Measurements from ENCODE around the gene HDAC3.

HDAC3 gene

DNA sequence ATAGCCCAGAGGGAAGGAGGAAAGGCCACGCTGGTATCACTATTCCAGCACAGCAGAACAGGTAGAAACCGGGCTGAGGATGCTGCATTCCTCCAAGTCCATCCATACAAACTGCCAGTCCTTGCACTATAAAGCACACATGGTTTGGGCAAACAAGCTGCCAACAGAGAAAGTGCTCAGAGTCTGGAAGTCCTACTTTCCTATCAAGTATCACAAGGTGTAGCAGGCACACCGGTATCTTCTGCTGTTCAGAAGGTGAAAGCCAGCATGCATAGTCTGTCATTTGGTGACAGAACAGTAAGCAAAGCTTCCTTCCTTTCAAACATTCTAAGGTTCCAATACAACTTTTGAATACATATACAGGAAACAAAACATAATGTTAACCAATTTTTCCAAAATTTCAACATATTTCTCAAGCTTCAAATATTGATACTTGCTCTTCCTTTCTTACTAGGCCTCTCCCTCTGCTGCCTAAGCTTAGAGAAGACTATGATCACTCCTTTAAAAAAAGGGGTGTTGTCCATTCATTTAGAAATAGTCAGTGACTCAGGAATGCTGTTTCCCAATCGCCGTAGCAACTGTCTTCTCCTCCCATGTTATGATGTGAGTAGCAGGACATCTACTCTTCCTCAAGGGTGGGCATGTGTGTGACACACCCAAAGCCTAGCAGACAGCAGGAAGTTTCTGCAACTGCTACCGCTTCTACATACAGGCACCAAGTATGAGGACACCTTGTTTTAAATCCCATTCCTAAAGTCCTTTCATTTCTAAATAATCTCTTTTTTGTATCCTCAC lies 32.5 kb downstream of the HDAC3 start:
- no peak overlapping the region for H3K4me3 ChIP-seq (ENCODE audit: low read length)
- peak; percentile 13 for DNase-seq (ENCODE audit: low read depth)
- TF ChIP-seq, protein P1, sequence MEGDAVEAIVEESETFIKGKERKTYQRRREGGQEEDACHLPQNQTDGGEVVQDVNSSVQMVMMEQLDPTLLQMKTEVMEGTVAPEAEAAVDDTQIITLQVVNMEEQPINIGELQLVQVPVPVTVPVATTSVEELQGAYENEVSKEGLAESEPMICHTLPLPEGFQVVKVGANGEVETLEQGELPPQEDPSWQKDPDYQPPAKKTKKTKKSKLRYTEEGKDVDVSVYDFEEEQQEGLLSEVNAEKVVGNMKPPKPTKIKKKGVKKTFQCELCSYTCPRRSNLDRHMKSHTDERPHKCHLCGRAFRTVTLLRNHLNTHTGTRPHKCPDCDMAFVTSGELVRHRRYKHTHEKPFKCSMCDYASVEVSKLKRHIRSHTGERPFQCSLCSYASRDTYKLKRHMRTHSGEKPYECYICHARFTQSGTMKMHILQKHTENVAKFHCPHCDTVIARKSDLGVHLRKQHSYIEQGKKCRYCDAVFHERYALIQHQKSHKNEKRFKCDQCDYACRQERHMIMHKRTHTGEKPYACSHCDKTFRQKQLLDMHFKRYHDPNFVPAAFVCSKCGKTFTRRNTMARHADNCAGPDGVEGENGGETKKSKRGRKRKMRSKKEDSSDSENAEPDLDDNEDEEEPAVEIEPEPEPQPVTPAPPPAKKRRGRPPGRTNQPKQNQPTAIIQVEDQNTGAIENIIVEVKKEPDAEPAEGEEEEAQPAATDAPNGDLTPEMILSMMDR (conservative IDR thresholded peaks at IDR 0.05; ENCODE audit: low read depth, low read length) = no peak

DNA sequence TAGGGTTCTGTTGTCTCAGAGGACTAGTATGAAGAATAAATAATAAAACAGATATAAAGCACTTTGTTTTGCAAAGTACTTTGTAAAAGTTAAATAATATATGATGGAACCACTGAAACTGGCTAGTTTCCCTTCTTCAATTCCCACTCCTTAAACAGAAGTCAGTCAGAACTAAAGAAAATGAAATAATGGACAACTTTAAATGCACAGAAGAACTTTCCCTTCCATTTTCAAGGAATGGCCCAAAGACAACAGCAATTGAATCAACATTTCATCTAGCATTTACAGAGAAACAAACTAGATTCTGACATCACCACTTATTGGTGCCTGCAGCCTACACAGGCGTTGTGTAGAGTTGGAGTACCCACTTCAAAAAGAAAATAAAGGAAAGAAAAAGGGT lies 34.0 kb downstream of the HDAC3 start:
- no peak overlapping the region for H3K4me3 ChIP-seq (ENCODE audit: low read length)
- no peak for DNase-seq (ENCODE audit: low read depth)
- TF ChIP-seq, protein P1 (conservative IDR thresholded peaks at IDR 0.05; ENCODE audit: low read depth, low read length) = no peak

DNA sequence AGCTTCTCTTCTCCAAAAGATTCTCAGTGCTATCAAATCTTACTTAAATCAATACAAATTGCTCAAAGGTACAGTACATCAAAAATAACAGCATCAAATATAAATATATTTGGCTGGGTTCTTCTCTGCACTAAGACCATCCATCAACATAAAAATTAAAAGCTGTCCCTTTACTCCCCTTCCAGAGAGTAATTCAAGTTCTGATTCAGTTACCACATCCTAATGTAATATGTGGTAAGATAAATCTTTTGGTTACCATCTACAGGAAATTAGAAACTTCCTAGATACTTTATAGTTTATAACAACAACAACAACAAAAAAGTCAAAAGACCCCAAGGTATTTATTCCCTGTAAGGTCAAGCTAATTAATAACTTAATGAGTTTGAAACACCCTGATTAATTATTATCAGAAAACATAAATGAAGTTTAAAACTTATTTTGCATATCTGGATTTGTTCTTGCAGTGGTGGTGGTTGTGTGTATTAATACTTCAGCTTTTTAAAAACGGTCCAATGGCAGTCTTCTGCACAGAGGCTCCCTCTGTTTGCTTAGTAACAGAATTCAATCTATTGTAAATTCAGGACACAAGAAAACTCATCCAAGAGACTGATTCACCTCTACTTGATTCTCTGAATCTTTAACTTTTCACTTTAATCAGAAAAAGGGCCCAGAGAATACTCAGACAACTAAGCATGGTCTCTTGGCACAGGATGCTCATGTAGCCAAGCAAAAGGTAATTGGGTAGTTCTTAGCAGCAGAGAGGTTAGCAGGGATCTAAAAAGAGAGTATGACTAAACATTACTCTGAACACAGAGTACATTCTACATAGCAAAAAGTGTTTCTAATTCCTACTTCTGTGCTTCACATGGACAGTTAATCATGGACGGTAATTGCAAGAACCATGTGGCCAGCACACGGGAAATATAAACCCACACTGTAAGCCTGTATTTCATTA lies 38.0 kb downstream of the HDAC3 start:
- DNase-seq (ENCODE audit: low read depth) = no peak
- TF ChIP-seq, protein P1 (conservative IDR thresholded peaks at IDR 0.05; ENCODE audit: low read depth, low read length) = no peak
- H3K4me3 ChIP-seq (ENCODE audit: low read length) = no peak overlapping the region

DNA sequence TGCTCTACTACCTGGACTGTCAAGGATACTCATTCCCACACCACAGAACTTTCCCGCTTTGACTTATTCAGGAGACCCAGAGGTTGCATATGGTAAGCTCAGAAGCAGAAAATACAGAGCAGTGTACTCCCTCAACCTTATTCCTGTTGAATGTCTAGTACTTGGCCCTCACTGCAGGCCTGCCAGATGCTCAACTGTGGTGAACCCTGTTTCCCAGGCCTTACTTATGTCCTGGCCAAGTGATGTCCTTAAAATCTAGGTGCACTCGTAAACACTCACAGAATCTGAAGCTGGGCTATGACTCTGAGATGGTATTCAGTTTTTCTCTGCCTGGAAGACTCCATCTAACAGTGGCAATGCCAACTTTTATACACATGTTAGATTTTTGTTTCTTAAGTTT lies 38.8 kb downstream of the HDAC3 start:
- H3K4me3 ChIP-seq (ENCODE audit: low read length) = no peak overlapping the region
- TF ChIP-seq, protein P1 (conservative IDR thresholded peaks at IDR 0.05; ENCODE audit: low read depth, low read length) = no peak
- no peak for DNase-seq (ENCODE audit: low read depth)

GRCh38 chr5:141597394-141597793 lies 39.3 kb downstream of the HDAC3 start:
- no peak for DNase-seq (ENCODE audit: low read depth)
- H3K4me3 ChIP-seq (ENCODE audit: low read length) = no peak overlapping the region
- TF ChIP-seq, protein P1 (conservative IDR thresholded peaks at IDR 0.05; ENCODE audit: low read depth, low read length) = no peak

DNA sequence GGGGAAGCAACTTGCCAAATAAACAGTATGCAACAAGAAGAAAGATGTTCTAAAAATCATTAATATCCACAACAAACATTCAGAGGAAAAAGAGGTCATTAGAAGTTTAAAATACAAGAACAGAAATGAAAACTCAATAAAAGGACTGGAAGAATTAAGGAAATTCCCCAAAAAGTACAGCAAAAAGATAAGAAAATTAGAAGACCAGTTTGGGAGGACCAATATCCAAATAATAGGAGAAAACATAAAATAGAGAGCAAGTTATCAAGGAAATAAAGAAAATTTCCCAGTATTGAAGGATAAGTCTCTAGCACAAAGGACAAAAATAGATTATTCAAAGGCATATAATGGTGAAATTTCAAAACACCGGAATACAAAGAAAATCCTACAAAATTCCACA lies 39.8 kb downstream of the HDAC3 start:
- no peak for DNase-seq (ENCODE audit: low read depth)
- H3K4me3 ChIP-seq (ENCODE audit: low read length) = no peak overlapping the region
- TF ChIP-seq, protein P1 (conservative IDR thresholded peaks at IDR 0.05; ENCODE audit: low read depth, low read length) = no peak
